Lung (tissue), 12 donors: ENCODE results near the gene JPH3. TPM values are rescaled to one million over a fixed set of nuclear protein-coding genes. Genes with fewer than 3 reads are reported as not detected.

ENCODE experiments used
- ATAC-seq: fragments of 200-7000 bp; cut with Tn5 transposase; one replicate; pipeline ENCODE4 v1.9.1; 2020; ENCODE audit warnings: moderate number of reproducible peaks; ENCODE audit not compliant: insufficient read depth, low FRiP score
- DNase-seq, 3 donors: peaks; one replicate each; pipeline ENCODE4 v3.0.0-alpha.2; 2013 to 2017
- H3K27ac ChIP-seq, 2 donors: one replicate each; pipeline ENCODE4 v1.5.1; 2013; ENCODE audit warnings: mild to moderate bottlenecking in 2 of 2, moderate library complexity in 2 of 2, control low read depth in 1 of 2, inconsistent platforms in 1 of 2, low read depth in 1 of 2, low read length in 1 of 2
- H3K27me3 ChIP-seq, 3 donors: one replicate each; pipeline ENCODE4 v1.5.1; 2013; ENCODE audit warnings: low read length in 2 of 3; ENCODE audit not compliant: control insufficient read depth in 3 of 3, insufficient read depth in 3 of 3
- H3K36me3 ChIP-seq, 4 donors: one replicate each; pipeline ENCODE4 v1.5.1; 2013; ENCODE audit warnings: low read length in 4 of 4, mild to moderate bottlenecking in 1 of 4, moderate library complexity in 1 of 4; ENCODE audit not compliant: control insufficient read depth in 4 of 4, insufficient read depth in 4 of 4
- H3K4me1 ChIP-seq, 5 donors: one replicate each; pipeline ENCODE4 v1.5.1; 2013; ENCODE audit warnings: low read length in 5 of 5, mild to moderate bottlenecking in 2 of 5, moderate library complexity in 1 of 5; ENCODE audit not compliant: control insufficient read depth in 5 of 5, insufficient read depth in 5 of 5
- H3K4me3 ChIP-seq: one replicate; pipeline ENCODE4 v1.5.1; 2013; ENCODE audit warnings: mild to moderate bottlenecking, control low read depth, moderate library complexity
- H3K9ac ChIP-seq, 2 donors: one replicate each; pipeline ENCODE4 v1.5.1; 2013; ENCODE audit warnings: low read length in 2 of 2, control low read depth in 1 of 2; ENCODE audit not compliant: insufficient read depth in 1 of 2
- H3K9me3 ChIP-seq, 4 donors: one replicate each; pipeline ENCODE4 v1.5.1; 2013; ENCODE audit warnings: low read length in 3 of 4, mild to moderate bottlenecking in 1 of 4, moderate library complexity in 1 of 4; ENCODE audit not compliant: control insufficient read depth in 4 of 4, insufficient read depth in 3 of 4
- CTCF ChIP-seq: IDR thresholded peaks from 2 replicates; pipeline ENCODE4 v1.5.1; 2012; ENCODE audit warnings: mild to moderate bottlenecking; ENCODE audit errors: control extremely low read depth, extremely low read depth
- WGBS, 2 donors: extraction: QIAGEN DNeasy Blood & Tissue Kit; methylation state at CpG; one replicate each; pipeline ENCODE4 v1.1.7; 2013; 5-methylcytosine and 5-hydroxymethylcytosine counted together
- polyA plus RNA-seq, 2 donors: library from polyadenylated mRNA; stranded (reverse); fragments of 200-250 nt; gene quantifications; one replicate each; pipeline ENCODE4 v1.2.1, GENCODE V29; 2013
- total RNA-seq, 2 donors: library from RNA; depleted of rRNA in 1 of 2; stranded (reverse); fragments of >200 nt in 1 of 2; gene quantifications; one replicate each; pipeline ENCODE4 v1.2.1, GENCODE V29; 2014 to 2021
- donor health status: control.
- donor health status: control.
- donor health status: Bipolar disorder and iron deficiency.
- donor health status: healthy.
- donor health status: DM: yes; HTN: yes; CAD: no.

The JPH3 gene
- total and polyA plus RNA-seq, 4 donors, result 0.04 to 0.68 (median 0.13) TPM

- WGBS, 2 donors, result 51 to 66% methylated on average over 33 of the region's 33 CpGs
- H3K9ac ChIP-seq, result no peak overlapping the region
- peaks cover 0 to 2% (median 0%) of the 10 kb centered on the region in 4 donors for H3K9me3 ChIP-seq
- H3K27me3 ChIP-seq, result peaks cover 0 to 13% (median 0%) of the 10 kb centered on the region in 3 donors
- TF ChIP-seq CTCF, result no peak
- DNase-seq (peak; percentile 42 to 71 (median 47)), ATAC-seq (no peak)
- H3K27ac ChIP-seq, result peak overlapping the region; percentile 80 to 83
- no peak overlapping the region for H3K4me3 ChIP-seq
- no peaks in the 10 kb centered on the region for H3K36me3 ChIP-seq
- peaks cover 0 to 13% (median 6%) of the 10 kb centered on the region in 5 donors for H3K4me1 ChIP-seq
These were observed 19.9 kb upstream of the JPH3 start for GRCh38 chr16:87582216-87582965.

DNA sequence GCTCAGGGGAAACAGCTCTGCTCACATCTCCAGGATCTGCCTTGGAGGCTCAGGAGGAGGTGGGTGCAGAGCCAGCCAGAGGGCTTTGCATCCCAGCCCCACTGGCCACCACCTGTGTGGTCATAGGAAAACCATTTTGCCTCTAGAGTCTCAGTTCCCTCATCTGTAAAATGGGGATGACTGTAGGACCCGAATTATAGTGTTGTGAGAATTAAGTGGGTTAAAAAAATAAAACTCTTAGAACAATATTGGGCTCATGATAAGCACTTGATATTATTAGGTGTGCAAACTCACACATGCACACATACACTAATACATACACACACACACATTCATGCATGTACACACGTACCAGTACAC lies 19.4 kb upstream of the JPH3 start:
- H3K9me3 ChIP-seq, result peaks cover 0 to 2% (median 0%) of the 10 kb centered on the region in 4 donors
- peaks cover 0 to 15% (median 0%) of the 10 kb centered on the region in 3 donors for H3K27me3 ChIP-seq
- H3K4me1 ChIP-seq, result peaks cover 0 to 13% (median 6%) of the 10 kb centered on the region in 5 donors
- no peak for DNase-seq
- H3K27ac ChIP-seq, result peak overlapping the region in 1 of 2 donors; percentile 83
- ATAC-seq, result no peak
- no peak for TF ChIP-seq CTCF
- no peak overlapping the region for H3K4me3 ChIP-seq
- H3K36me3 ChIP-seq, result no peaks in the 10 kb centered on the region
- no peak overlapping the region for H3K9ac ChIP-seq
- 53 to 70% methylated on average over 2 of the region's 2 CpGs for WGBS, 2 donors

DNA sequence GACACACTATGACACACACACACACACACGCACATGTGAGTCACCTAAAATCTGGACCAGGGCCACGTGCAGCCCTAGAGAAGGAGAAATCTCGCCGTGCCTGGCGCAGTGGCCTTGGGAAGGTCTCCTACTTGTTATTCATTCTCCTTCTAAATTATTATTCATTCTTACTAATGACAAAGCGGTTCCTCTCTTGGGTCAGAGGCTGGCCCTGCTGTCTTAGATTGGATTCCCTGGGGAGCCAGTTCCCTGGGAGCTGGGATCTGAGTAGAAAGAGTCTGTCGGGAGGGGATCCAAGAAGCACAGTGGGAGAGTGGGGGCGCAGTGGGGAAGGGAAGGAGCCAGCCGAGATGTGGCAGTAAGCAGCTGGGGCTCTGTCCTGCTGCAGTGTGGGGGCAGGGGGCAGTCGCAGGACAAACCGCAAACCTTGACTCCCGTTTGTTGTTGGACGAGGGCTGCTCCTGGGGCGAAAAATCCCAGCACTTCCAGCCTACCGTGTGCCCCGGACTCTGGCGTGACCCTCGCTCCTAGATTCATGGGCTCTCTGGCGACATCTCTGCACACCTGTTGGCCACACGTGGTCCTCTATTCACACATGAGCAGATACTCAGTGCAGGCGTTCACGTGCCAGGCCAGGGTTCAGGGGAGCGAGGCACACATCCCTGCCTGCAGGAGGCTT lies 18.7 kb upstream of the JPH3 start:
- no peak for ATAC-seq
- DNase-seq, result no peak
- Histone ChIP-seq H3K9ac (no peak overlapping the region), H3K36me3 (no peaks in the 10 kb centered on the region), H3K4me1 (peaks cover 0 to 13% (median 6%) of the 10 kb centered on the region in 5 donors), H3K4me3 (no peak overlapping the region), H3K27me3 (peaks cover 0 to 18% (median 0%) of the 10 kb centered on the region in 3 donors), H3K27ac (no peak overlapping the region), H3K9me3 (peaks cover 0 to 2% (median 0%) of the 10 kb centered on the region in 4 donors)
- WGBS, 2 donors, result 61 to 65% methylated on average over 23 of the region's 23 CpGs
- TF ChIP-seq CTCF, result no peak
